Endodermal cell (in vitro differentiated cells): ENCODE results near the gene LAMC1. TPM values are rescaled to one million over a fixed set of nuclear protein-coding genes. Genes with fewer than 3 reads are reported as not detected.

Experiments
- DNase-seq: peaks from one replicate; pipeline ENCODE4 v3.0.0-alpha.2; 2017
- H3K27ac ChIP-seq: 2 replicates; pipeline ENCODE4 v1.5.1; 2013; ENCODE audit warnings: mild to moderate bottlenecking, low read depth, low read length, moderate library complexity
- H3K27me3 ChIP-seq: 2 replicates; pipeline ENCODE4 v1.6.1; 2013; ENCODE audit warnings: mild to moderate bottlenecking, low read length, moderate library complexity; ENCODE audit not compliant: insufficient read depth, control insufficient read depth, poor library complexity, severe bottlenecking
- H3K36me3 ChIP-seq: 2 replicates; pipeline ENCODE4 v1.7.0; 2013; ENCODE audit warnings: mild to moderate bottlenecking, low read length, moderate library complexity; ENCODE audit not compliant: control insufficient read depth, insufficient read depth
- H3K4me1 ChIP-seq: one replicate; pipeline ENCODE4 v1.7.0; 2013; ENCODE audit warnings: low read length; ENCODE audit not compliant: control insufficient read depth, insufficient read depth
- H3K4me3 ChIP-seq: 2 replicates; pipeline ENCODE4 v1.5.1; 2013; ENCODE audit warnings: mild to moderate bottlenecking, low read length, moderate library complexity
- H3K9ac ChIP-seq: 2 replicates; pipeline ENCODE4 v1.6.1; 2013; ENCODE audit warnings: mild to moderate bottlenecking, low read length, moderate library complexity; ENCODE audit not compliant: poor library complexity, severe bottlenecking; ENCODE audit errors: extremely low read depth
- H3K9me3 ChIP-seq: 2 replicates; pipeline ENCODE4 v1.6.1; 2013; ENCODE audit warnings: mild to moderate bottlenecking, low read length, moderate library complexity; ENCODE audit not compliant: control insufficient read depth
- H3K27ac Mint-ChIP-seq: 2 replicates; pipeline ENCODE4 v1.8.0; 2020; ENCODE audit warnings: mixed read lengths
- H3K27me3 Mint-ChIP-seq: 2 replicates; pipeline ENCODE4 v1.8.0; 2021; ENCODE audit warnings: mild to moderate bottlenecking, mixed read lengths; ENCODE audit not compliant: insufficient read depth
- H3K36me3 Mint-ChIP-seq: 2 replicates; pipeline ENCODE4 v1.8.0; 2020; ENCODE audit warnings: low read depth, mixed read lengths
- H3K4me1 Mint-ChIP-seq: 2 replicates; pipeline ENCODE4 v1.8.0; 2020; ENCODE audit warnings: mixed read lengths
- H3K4me3 Mint-ChIP-seq: 2 replicates; pipeline ENCODE4 v1.8.0; 2020; ENCODE audit warnings: mild to moderate bottlenecking, moderate library complexity, mixed read lengths
- H3K9me3 Mint-ChIP-seq: 2 replicates; pipeline ENCODE4 v1.8.0; 2020; ENCODE audit warnings: mild to moderate bottlenecking, mixed read lengths
- WGBS, 2 experiments: methylation state at CpG; one replicate each; pipeline versions ENCODE4 v1.1.5 to v1.1.7; 2013; ENCODE audit warnings: missing lambda C conversion rate in 2 of 2, mixed read lengths in 1 of 2; ENCODE audit not compliant: insufficient coverage in 1 of 2, insufficient read length in 1 of 2; 5-methylcytosine and 5-hydroxymethylcytosine counted together
- total RNA-seq, 2 donors: library from RNA; stranded (reverse); fragmentation: NEBNext Ultra II Directional in 1 of 2; extraction: Animal tissue kit (Norgen Biotek cat#: 25700) in 1 of 2; gene quantifications; 2 replicates in 1 of 2; 3 replicates in 1 of 2; pipeline ENCODE4 v1.2.1, GENCODE V29; 2021
- TF ChIP-seq, protein P1 (sequence below): fragments of 200-600 bp; sonication (generic); conservative IDR thresholded peaks from 2 replicates; pipeline ENCODE4 v1.5.0; 2021; ENCODE audit warnings: antibody characterized with exemption, mild to moderate bottlenecking

LAMC1 gene
- total RNA-seq, 2 donors from 2014 or later = 47.9 to 58.8 TPM

GRCh38 chr1:183024317-183025009, 1.2 kb downstream of the LAMC1 start:
- no peak for DNase-seq
- peaks cover 56% of the 10 kb centered on the region for H3K4me1 Mint-ChIP-seq
- Histone ChIP-seq H3K9me3 (no peaks in the 10 kb centered on the region), H3K27ac (no peak overlapping the region), H3K27me3 (peaks cover 20% of the 10 kb centered on the region), H3K4me1 (peaks cover 19% of the 10 kb centered on the region), H3K9ac (peak overlapping the region; percentile 37), H3K4me3 (peak overlapping the region; percentile 87), H3K36me3 (no peaks in the 10 kb centered on the region)
- H3K4me3 Mint-ChIP-seq = peak overlapping the region; percentile 75
- no peaks in the 10 kb centered on the region for H3K9me3 Mint-ChIP-seq
- TF ChIP-seq, protein P1, sequence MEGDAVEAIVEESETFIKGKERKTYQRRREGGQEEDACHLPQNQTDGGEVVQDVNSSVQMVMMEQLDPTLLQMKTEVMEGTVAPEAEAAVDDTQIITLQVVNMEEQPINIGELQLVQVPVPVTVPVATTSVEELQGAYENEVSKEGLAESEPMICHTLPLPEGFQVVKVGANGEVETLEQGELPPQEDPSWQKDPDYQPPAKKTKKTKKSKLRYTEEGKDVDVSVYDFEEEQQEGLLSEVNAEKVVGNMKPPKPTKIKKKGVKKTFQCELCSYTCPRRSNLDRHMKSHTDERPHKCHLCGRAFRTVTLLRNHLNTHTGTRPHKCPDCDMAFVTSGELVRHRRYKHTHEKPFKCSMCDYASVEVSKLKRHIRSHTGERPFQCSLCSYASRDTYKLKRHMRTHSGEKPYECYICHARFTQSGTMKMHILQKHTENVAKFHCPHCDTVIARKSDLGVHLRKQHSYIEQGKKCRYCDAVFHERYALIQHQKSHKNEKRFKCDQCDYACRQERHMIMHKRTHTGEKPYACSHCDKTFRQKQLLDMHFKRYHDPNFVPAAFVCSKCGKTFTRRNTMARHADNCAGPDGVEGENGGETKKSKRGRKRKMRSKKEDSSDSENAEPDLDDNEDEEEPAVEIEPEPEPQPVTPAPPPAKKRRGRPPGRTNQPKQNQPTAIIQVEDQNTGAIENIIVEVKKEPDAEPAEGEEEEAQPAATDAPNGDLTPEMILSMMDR = no peak
- H3K27me3 Mint-ChIP-seq = peaks cover 36% of the 10 kb centered on the region
- WGBS, 2 experiments = 4 to 6% methylated on average over 9 to 13 of the region's 14 CpGs
- peak overlapping the region; percentile 92 for H3K27ac Mint-ChIP-seq
- H3K36me3 Mint-ChIP-seq = no peaks in the 10 kb centered on the region

- no peak for DNase-seq
- Histone ChIP-seq H3K9ac (no peak overlapping the region), H3K36me3 (no peaks in the 10 kb centered on the region), H3K4me3 (peak overlapping the region; percentile 87), H3K27me3 (peaks cover 20% of the 10 kb centered on the region), H3K27ac (no peak overlapping the region), H3K4me1 (peaks cover 22% of the 10 kb centered on the region), H3K9me3 (no peaks in the 10 kb centered on the region)
- WGBS, 2 experiments = 0 to 22% methylated on average over 1 to 3 of the region's 3 CpGs
- H3K36me3 Mint-ChIP-seq = no peaks in the 10 kb centered on the region
- peaks cover 36% of the 10 kb centered on the region for H3K27me3 Mint-ChIP-seq
- peaks cover 60% of the 10 kb centered on the region for H3K4me1 Mint-ChIP-seq
- no peaks in the 10 kb centered on the region for H3K9me3 Mint-ChIP-seq
- peak overlapping the region; percentile 75 for H3K4me3 Mint-ChIP-seq
- H3K27ac Mint-ChIP-seq = no peak overlapping the region
- TF ChIP-seq, protein P1 = no peak
Observed at GRCh38 chr1:183025010-183025337, 1.8 kb downstream of the LAMC1 start.

GRCh38 chr1:183025782-183026774, 2.9 kb downstream of the LAMC1 start:
- TF ChIP-seq, protein P1 = no peak
- H3K4me1 ChIP-seq = peaks cover 26% of the 10 kb centered on the region
- peaks cover 63% of the 10 kb centered on the region for H3K4me1 Mint-ChIP-seq
- no peak overlapping the region for H3K27ac ChIP-seq
- no peak for DNase-seq
- H3K27me3 Mint-ChIP-seq = peaks cover 36% of the 10 kb centered on the region
- no peaks in the 10 kb centered on the region for H3K36me3 ChIP-seq
- H3K36me3 Mint-ChIP-seq = no peaks in the 10 kb centered on the region
- WGBS, 2 experiments = 41 to 100% methylated on average over 1 to 3 of the region's 4 CpGs
- H3K9me3 ChIP-seq = no peaks in the 10 kb centered on the region
- H3K9me3 Mint-ChIP-seq = no peaks in the 10 kb centered on the region
- H3K27me3 ChIP-seq = peaks cover 20% of the 10 kb centered on the region
- peak overlapping the region; percentile 75 for H3K4me3 Mint-ChIP-seq
- no peak overlapping the region for H3K27ac Mint-ChIP-seq
- H3K9ac ChIP-seq = no peak overlapping the region
- peak overlapping the region; percentile 87 for H3K4me3 ChIP-seq
